NT2/D1 (cell line): ENCODE data around the gene SPINK4.

ENCODE experiments used
- YY1 ChIP-seq: IDR thresholded peaks from 2 replicates; pipeline ENCODE4 v1.6.1; 2011; ENCODE audit not compliant: insufficient read length, insufficient read depth
- ZNF274 ChIP-seq: IDR thresholded peaks from 2 replicates; pipeline ENCODE4 v1.6.1; 2011; ENCODE audit warnings: mild to moderate bottlenecking, low read depth, low read length

DNA sequence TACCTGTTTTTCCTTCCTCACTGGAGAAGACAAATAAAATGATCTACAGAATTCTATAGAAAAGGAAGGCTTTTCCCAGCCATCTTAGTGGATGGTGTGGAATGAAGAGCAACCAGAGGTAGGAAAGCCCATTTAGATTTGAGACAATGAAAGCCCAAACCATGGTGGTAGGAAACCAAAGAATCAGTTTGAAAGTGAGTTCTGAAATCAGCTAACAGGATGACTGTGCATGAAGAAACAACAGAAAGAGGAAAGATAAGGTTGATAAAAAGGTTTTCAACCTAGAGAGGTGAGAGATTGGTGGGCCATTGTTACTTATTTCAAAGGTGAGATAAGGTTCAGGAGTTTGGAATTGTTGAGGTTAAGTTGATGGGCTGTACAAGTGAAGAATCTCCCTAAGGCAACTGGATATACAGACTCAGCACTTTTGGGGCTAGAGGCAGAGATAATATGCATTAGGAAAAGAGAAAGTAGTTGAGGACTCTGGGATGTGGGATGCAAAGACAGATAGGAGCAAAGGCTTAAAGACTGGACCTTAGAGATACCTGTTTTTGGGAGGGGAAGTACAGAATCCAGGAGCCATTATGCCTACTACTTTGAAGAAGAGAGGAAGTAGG, 27.3 kb downstream of the SPINK4 start:
- TF ChIP-seq ZNF274 (no peak), YY1 (no peak)
